ENCODE results near the gene EEPD1.

- TF ChIP-seq EZH2 (IDR thresholded peaks at IDR 0.05; ENCODE audit: borderline replicate concordance, low read depth, low read length, severe bottlenecking) (no peak), POLR2AphosphoS5 (IDR thresholded peaks at IDR 0.05; ENCODE audit: insufficient read depth, low read depth, low read length) (no peak), CTCF (IDR thresholded peaks at IDR 0.05; ENCODE audit: extremely low read depth in 1 of 2, insufficient read depth in 1 of 2, low read depth in 1 of 2, low read length in 2 of 2) (no peak), MAX (IDR thresholded peaks at IDR 0.05; ENCODE audit: insufficient read depth, insufficient read length) (no peak), POLR2A (IDR thresholded peaks at IDR 0.05; ENCODE audit: low read depth, low read length) (no peak), GATA2 (IDR thresholded peaks at IDR 0.05; ENCODE audit: insufficient read depth, insufficient read length, low read depth, low read length) (no peak), FOS (IDR thresholded peaks at IDR 0.05; ENCODE audit: borderline replicate concordance, insufficient read depth, low read length) (no peak)
These were observed 580 bp downstream of the EEPD1 start for GRCh38 chr7:36153571-36154097.
